ENCODE measurements around the gene RNF166.
"Not testable (repeated sequence)": the region's sequence is repeated elsewhere in the genome, so short reads cannot be mapped to it uniquely, and the experiment has no call there.

Gene RNF166

DNA sequence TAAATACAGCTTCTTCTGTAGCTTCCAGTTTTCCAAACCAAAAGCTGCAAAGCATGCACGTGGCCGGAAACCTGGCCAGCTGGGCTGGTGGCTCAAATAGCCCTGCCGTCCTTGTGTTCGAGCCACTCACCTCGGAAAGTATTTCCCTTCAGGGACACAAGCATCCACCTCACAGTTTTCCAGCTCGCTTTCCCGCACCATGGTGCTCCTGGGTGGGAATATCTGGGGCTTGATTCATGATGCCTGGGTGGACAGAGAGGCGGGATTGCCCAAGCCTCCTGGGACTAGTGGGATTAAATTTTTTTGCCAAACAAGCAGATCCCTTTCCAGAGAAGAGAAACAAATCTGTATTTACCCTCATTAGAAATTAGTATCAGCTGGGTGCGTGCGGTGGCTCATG is 36.2 kb downstream of the RNF166 start:
- DNase-seq = no peak

DNA sequence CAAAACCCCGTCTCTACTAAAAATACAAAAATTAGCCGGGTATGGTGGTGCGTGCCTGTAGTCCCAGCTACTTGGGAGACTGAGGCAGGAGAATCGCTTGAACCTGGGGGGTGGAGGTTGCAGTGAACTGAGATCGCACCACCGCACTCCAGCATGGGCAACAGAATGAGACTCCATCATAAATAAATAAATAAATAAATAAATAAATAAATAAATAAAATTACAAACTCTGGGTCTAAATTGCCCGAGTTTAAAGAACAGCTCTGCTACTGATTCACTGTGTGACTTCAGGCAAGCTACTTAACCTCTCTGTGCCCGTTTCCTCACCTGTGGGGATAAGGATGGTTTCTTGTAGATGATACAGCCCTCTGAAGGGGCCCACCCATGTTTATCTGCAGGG is 36.7 kb downstream of the RNF166 start:
- DNase-seq = not testable (repeated sequence)

DNA sequence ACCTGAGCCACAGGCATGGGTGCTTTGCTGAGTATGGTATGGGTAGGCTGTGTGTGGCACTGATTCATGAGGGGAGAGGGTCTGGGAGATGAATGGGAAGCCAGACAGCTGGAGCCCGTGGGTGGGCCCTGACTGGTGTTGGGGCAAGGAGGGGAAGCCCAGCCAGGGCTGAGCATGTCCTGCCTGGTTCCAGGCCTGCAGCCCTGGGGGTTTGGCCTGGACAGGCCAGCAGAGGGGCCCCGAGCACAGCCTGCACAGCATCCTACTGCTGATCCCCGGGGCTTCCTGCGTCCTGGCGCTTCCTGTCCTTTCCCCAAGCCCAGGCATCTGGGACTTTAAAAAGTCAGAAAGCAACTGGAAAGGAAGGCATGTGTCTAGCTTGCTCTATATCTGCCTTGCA is 38.7 kb downstream of the RNF166 start:
- no peak for DNase-seq

DNA sequence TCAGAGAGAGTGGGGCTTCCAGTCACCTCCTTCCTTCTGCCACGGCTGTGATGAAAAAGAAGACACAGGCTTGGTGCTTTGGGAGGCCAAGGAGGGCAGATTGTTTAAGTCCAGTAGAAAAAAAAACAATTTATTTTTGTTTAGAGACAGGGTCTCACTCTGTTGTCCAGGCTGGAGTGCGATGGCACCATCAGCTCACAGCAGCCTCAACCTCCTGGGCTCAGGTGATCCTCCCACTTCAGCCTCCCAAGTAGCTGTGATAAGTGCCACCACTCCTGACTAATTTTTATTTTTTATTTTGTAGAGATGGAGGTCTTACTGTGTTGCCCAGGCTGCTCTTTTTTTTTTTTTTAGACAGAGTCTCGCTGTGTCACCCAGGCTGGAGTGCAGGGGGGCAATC is 40.6 kb downstream of the RNF166 start:
- no peak for DNase-seq

DNA sequence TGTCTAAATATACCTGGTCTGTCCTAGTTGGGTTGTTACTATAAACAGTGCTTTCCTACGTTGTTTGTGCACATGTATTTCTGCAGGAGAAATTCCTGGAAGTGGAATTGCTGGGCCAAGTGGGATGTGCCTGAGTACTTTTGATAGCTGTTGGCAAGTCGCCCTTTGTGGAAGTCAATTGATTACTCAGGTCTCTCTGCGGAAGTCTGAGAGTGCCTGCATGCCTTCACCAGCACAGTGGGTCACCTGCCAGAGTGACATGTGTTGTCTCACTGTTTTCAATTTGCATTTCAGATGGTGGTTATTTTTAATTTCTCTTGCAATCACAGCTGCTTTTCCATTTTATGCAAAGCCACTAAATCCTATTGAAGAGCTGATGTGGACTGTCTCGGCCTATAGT is 41.1 kb downstream of the RNF166 start:
- no peak for DNase-seq

DNA sequence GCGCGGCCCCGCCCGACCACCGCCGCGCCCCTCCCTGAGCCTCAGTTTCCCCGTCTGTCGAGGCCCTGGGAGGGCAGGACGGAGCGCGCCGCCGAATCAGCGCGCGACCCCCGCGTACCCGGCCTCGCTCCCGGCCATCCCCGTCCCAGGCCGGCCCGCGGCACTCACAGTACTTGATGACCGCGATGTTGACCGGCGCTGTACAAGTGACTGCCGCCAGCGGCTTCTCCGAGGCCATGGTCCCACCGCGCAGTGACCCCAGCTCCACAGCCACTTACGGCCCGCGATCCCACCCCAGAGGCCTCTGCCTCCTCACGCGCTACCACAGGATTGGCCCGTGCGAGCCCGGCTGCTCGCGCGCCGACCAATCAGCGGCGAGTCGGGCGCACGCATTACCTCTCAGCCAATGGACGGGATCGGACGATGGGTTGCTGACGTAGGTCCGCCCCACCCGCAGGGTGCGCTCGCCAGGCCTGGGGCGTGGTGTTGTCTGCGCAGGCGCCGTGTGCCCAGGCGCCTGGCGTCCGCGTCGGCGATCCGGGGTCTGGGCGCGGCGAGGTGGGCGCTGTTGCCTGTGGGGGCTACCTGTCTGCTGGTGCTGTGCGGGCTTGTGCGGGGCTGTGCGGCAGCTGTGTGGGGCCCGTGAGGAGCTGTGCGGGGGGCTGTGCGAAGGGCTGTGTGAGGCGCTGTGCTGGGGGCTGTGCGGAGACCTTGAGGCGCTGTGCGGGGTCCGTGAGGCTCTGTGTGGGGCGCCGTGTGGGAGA is 43.2 kb downstream of the RNF166 start, which contains the start of gene MVD:
MVD (minus strand) TSS at position 249 of the 764 bp plus-strand sequence; CDS start at position 238, 11 bp downstream.
- DNase-seq = peak; percentile 98

DNA sequence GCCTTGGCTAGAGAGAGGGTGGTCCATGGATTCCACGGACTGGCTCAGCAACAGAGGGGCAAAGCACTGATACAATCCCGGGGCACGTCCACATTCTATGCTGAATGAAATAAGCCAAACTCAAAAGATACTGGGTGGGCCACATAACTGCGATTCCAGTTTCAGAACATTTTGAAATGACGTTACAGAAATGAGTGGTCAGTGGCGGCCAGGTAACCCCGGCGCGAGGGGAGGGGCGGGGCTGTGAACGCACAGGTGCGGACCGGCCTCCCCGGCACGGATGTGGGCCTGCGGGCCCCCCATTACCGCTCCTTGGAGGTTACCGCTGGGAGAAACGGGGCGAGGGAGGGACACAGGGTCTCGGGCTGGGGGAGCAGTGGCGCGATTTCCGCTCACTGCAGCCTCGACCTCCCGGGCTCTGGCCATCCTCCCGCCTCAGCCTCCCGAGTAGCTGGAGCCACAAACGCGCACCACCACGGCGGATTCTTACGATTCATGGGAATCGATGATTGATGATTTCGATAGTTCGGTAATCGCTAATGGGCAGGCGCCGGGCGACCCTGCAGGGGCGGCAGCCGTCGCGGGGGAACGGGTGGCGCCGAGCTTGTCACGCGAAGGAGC is 43.9 kb downstream of the RNF166 start:
- peak; percentile 21 for DNase-seq

DNA sequence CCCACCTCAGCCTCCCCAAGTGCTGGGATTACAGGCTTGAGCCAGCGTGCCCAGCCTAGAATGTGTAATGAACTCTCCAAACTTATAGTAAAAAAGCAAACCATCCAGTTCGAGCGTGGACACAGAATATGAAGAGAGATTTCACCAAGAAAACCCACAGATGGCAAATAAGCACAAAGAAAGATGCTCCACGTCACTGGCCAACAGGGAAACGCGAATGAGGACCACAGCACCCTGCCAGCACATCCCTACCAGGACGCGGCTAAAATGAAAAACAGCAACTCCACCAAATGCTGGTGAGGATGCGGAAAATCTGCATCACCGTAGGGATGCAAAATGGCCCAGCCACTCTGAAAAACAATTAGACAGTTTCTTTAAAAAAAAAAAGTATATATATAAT is 44.7 kb downstream of the RNF166 start:
- no peak for DNase-seq

DNA sequence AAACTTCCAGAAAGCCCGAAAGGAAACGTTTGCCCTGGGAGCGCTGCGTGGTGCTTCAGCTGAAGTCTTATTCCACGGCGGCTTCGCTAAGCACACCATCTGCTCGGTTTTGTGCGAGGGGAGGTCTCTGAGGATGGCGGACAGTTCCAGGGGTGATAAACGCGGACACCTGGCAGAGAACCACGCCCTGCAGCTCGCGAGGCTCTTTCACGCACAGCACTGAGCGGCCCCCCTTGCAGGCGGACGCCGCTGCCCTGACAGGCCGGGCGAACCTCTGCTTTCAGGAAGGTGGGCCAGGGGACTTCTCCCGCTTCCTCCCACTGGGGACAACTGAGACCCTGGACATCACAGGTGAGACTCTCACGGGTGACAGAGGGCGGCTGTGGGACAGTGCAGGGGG is 47.0 kb downstream of the RNF166 start:
- no peak for DNase-seq

DNA sequence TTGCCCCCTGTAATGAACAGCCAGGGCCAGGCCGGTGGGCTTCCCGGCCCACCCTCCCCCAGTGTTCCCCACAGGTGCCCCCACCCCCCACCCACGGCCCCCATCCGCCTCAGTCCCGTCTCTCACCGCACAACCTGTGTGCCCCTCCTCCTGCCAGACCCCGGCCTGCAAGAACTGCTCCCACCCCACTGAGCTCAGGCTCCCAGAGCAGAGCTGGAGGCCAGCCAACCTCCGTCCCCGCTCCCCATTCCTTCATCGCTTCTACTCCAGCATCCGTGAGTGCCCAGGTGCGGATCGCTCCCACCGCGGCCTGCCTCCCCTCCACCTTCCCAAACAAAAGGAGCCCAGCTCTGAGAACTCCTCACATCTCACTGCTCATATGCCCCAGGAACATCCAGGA is 47.5 kb downstream of the RNF166 start:
- no peak for DNase-seq

DNA sequence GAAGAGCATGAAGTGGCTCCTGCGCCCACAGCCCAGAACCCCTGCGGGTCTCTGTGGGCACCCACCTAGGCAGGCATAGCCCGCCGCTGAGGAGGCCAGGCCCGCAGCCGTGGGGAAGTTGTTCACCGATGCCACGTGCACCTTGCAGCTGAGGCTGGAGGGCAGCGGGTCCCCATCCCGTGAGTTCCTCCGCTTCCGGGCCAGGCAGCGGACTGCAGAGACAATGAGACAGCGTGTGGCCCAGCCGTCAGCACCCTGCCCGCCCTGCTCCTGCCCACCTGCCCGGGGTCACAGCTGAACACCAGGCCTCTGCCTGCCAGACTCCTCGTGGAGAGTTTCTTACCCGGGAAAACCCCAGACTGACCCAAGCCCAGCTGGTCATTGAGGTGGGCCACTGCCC is 48.8 kb downstream of the RNF166 start:
- no peak for DNase-seq

DNA sequence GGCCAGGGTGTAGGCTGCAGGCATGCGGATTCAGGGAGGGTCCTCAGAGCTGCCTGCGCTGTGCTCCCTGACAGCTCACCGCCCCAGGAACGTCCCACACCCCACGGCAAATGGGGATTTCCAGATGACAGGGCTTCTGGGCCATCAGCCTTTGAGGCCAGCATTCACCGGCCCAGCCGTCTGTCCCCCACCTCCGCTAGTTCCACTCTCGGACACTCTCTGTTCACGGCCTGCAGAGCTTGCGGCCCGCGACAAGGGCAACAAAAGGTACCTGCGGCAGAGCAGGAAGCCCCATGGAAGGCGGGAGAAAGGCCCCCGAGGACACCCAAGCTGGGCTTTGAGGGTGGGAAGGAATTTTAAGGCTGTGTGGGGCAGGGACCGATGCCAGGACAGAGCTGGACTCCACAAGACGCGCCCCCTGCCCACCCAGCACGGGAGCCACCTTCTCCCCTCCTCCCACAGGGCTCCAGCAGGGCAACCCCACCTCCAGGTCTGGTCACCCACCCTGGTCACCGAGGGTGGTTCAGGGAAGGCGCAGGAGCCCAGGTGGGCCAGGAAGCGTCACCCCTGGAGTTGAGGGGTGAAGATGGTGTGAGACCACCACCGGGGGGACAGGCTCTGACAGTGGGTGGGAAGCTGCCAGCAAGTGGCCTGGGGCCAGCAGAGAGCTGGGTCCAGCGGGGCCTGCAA is 49.8 kb downstream of the RNF166 start:
- no peak for DNase-seq

DNA sequence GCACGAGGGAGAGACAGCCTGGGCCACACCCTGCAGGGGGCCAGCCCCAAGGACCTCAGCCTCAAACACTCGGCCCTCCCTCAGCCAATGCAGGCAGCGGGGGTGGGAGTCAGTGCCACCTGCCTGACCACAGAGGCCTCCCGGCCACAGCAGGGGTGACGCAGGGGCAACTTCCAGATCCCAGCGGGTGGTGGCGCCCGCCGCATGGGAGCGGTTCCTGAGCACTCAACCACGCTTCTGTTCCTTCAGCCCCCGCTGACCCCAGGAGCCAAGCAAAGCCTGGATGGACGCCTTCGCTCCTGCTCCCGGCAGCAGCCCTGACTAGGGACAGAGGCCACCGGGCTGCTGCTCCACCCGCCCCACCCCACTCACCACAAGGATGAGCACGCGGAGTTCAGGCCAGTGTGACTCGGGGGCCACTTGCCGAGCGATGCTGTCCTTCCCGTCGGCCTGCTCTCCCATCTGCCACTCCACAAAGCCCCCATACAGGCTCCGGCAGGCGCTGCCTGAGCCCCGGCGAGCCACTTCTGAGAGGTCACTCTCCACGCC is 50.4 kb downstream of the RNF166 start:
- no peak for DNase-seq

DNA sequence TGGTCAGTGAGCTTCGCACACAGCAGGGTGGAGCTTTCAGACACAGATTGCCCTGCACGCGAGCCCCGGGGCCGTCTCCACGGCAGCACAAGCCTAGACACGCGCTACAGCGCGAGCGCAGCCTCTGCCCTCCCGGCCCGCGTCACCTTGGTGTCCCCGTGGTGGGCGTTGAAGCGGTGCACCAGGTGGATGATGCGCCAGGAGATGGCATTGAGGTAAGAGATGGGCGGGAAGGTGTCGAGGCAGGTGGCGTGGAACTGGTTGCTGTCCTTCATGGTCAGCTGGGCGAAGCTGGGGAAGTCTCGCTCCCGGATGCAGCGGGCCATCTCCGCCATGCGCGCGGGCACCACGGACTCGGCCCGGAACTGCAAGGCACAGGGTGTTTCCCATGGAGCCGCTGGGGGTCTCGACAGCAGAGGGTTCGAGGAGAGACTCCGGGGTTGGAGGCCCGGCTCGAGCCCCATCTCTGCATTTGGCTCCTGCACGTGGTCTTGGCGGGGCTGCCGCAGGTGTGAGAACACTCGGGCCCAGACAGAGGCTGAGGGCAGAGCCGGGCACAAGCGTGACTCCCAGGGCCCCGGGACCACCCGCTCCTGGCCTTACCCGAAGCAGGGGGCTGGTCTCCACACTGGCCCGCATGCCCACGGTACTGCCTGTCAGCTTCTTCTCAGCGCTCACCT is 51.0 kb downstream of the RNF166 start:
- DNase-seq = no peak

DNA sequence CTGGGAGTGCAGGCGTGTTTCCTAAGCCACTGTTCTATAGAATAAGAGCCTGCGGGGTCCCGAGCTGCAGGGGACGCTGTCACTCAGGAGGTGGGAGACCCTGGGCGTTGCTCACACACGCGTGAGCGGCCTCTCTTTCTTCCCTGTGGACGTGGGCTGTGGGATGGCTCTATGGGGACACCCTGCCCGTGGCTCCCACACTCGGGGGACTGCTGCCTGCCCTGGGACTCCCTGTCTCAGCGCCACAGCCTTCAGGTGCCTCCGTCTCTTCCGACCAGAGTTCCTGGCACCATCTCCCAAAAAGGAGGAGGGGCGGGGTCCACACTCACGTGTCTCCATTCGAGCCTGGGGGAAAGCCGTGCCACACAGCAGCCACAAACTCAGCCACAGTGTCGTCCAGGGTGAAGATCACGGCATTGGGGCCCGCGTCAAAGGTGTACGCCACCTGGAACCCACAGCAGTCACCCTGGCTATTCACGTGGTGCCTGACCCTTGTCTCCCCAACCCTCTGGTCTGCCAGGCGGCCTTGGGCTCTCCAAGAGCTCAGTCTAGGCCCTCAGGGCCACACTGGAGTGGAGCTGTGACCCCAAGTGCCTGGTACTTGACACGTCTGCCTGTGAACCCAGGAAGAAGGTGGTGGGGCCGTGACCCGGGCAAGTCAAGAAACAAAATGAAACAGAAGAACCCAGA is 51.7 kb downstream of the RNF166 start:
- DNase-seq = no peak

DNA sequence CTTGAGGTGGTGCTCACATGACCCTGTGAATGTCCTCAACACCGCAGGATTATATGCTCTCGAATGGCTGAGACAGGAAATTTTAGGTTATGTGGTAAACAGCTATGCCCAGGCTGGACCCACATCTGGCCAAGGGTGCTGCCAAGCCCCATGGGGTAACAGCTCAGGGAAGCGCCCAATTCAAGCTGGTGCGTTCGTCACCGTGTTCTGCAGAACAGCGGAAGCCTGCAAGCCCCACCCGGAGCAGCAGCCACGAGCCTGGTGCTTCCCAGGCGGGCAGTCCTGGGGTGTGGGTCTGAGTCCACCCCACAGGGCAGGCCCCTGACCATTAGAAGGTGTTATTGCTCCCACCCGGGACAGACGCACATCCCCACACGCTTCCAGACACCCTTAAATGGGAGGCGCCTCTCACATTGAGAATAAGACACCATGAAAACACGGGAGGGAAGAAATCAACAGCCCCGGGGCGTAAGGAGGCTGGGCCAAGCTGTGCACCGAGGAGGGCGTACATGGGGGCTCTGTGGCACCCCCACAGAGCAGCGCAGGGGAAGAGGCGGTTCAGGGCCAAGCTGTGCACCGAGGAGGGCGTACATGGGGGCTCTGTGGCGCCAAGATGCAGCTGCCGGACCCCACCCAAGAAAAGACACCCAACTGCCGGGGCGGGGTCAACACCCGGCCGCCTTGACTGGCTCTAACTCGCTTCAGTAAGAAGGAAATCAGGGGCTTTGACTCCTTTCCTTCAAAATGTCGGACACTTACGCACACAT is 52.4 kb downstream of the RNF166 start:
- DNase-seq = no peak

DNA sequence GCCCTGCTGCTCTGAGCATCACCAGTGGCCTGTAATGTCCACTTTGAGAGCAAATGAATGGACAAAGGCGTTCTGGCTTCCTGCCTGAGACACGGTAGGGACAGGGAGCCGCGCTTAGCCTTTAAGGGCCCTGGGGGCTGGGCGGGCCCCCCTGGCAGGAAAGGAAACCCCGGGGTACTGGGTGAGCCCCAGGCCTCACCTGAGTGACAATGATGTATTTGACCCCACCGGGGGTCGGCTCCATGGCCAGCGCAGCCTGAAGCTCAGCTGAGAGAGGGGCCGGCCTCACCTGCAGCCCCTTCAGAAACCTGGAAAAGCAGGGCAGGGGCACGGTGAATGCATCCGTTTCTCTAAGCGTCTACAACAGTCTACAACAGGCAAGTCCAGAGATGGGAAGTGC is 53.1 kb downstream of the RNF166 start:
- DNase-seq = no peak

DNA sequence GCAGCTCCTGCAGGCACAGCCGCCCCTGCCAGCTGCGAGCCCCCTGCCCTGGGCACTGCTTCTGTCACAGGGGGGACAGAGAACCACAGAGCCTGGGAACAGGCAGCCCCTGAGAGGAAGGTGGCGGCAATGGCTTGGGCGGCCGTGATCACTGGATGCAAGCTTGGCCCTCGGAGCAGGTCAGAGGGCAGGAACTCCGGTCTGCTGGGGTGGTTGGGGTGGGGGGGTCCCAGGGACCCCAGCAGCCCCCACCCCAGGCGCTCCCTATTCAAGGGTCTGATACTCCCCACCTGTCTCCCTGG is 53.5 kb downstream of the RNF166 start:
- DNase-seq = no peak

DNA sequence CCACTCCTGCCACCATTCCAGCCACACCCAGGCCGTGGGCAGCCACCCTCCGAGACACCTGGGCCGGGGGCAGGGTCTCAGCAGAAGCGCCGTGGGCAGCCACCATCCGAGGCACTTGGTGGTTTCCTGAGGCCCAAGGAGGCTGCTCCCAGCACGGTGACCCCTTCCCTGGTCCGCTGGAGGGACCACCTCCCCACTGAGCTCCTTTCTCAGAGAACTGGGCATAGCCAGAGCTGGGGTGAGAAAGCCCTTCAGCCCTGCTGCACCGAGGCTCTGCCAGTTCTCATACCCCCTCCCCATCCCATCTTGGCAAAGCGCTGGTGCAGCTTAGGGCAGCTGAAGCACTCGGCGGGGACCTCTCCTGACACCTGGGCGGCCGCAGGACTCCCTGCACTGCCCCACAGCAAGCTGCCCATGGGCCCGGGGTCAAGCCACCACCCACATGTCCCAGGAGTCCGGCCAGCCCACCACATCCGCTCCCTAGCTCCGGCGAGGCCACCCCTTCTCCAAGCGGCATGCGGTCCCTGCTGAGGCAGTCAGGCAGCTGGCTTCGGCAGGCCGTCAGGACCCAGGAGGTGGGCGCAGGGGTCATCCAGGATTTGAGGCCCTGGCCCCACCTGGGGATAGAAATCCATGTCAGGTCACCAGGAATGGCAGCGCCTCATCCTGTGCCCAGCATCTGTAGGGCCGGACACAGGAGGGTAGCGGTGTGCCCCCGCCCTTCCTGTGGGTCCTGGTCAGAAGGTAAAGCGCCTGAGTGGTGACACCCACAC is 54.0 kb downstream of the RNF166 start:
- DNase-seq = no peak

DNA sequence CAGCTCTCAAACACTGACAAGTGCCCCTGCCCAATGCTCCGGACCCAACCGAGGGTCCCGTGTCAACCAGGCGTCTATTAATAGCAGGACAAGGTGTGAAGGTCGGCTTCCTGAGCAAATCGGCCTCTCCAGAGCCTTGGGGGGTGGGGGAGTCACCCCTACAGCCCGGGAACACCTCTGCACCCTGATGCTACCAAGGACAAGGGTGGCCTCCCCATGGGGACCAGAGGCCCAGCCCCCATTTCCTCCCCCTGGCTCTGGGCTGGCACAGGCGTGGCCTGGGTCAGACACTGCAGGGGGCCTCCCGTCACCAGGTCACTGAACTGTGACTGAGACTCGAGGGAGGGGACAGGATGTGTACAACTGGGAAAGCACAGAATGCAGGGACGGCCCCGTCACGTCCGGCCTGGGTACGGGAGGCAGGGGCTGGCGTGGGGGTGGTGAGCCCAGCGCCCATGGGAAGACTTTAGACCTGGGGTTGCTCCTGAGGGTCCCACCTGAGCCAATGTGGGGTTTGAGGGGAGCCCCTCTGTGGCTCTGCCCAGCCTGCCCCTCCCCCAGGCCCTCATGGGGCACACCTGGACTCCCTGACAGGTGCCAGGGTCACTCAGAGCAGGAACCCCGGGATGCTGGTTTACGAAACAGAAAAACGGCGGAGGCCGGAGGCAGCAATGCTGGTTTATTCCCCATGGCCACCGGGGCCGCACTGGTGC is 54.8 kb downstream of the RNF166 start:
- peak; percentile 90 for DNase-seq

All from DMS53 (cell line).